ENCODE data around the gene RNF31. TPM values are rescaled to one million over a fixed set of nuclear protein-coding genes. Genes with fewer than 3 reads are reported as not detected.
A peak's percentile ranks its signal among the peaks of the same experiment; 100 is the strongest.

RNF31 gene
- total and polyA plus RNA-seq, 2 of the 13 experiments (the other 11 are each of a cell fraction or from before 2014, with no cell fraction given): 48.2 to 86.8 TPM

DNA sequence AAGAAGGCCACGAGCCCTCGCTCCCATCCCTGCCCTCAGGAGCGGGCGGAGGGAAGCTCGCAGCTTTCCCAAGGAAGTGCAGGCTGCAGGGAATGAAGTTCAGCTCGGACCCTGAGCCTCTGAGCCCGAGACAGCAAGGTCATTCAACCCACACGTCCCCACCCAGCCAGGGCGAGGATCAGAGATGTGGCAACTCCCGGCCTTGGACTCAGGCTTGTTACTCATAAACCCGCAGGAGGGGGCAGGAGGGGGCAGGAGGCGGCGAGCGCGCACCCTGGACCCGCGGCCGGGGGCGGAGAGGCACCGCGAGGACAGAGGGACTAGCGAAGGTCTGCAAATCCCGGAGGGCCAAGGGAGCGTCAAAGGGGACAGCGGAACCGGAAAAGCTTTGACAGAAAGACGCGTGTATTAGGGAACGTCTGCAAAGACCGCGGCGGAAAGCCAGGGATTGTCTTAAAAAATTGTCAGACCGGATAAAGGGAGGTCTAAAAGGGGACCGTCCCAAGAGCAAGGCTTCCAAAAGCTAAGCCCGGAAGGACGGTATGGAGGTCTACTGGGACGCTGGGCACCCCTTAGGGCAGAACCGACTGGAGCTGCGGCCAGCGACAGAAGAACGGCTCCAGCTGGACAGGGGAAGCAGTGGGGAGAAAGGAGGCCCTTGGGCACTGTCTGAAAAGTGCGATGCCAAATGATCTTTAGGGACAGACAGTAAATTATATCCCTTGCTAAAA, 33.3 kb upstream of the RNF31 start (continued):
- TF ChIP-seq, protein P1, sequence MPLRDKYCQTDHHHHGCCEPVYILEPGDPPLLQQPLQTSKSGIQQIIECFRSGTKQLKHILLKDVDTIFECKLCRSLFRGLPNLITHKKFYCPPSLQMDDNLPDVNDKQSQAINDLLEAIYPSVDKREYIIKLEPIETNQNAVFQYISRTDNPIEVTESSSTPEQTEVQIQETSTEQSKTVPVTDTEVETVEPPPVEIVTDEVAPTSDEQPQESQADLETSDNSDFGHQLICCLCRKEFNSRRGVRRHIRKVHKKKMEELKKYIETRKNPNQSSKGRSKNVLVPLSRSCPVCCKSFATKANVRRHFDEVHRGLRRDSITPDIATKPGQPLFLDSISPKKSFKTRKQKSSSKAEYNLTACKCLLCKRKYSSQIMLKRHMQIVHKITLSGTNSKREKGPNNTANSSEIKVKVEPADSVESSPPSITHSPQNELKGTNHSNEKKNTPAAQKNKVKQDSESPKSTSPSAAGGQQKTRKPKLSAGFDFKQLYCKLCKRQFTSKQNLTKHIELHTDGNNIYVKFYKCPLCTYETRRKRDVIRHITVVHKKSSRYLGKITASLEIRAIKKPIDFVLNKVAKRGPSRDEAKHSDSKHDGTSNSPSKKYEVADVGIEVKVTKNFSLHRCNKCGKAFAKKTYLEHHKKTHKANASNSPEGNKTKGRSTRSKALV (CRISPR knock-in tag; IDR thresholded peaks at IDR 0.05): peak; percentile 93; the same call in 1 of the 2 replicates
- peak; percentile 90; the same call in 1 of the 2 replicates for TF ChIP-seq MATR3 (CRISPR knock-in tag; IDR thresholded peaks at IDR 0.05)
- TF ChIP-seq MAF1 (CRISPR knock-in tag; IDR thresholded peaks at IDR 0.05; ENCODE audit: borderline replicate concordance): peak; percentile 68; the same call in 1 of the 2 replicates
- TF ChIP-seq ZNF780A (CRISPR knock-in tag; IDR thresholded peaks at IDR 0.05): no peak
- TF ChIP-seq GTF3A (CRISPR knock-in tag; conservative IDR thresholded peaks at IDR 0.05): peak; percentile 91
- no peak for TF ChIP-seq ZNF670 (CRISPR knock-in tag; IDR thresholded peaks at IDR 0.05; ENCODE audit: borderline replicate concordance)
- peak; percentile 95 for TF ChIP-seq NKX3-1 (CRISPR knock-in tag; IDR thresholded peaks at IDR 0.05)
- TF ChIP-seq HDAC2 (CRISPR knock-in tag; IDR thresholded peaks at IDR 0.05): peak; percentile 100

All from HepG2 (cell line).